ENCODE measurements around the gene CBLB. TPM values are rescaled to one million over a fixed set of nuclear protein-coding genes. Genes with fewer than 3 reads are reported as not detected.
A peak's percentile ranks its signal among the peaks of the same experiment; 100 is the strongest.

Gene CBLB
- total RNA-seq (ENCODE audit: low replicate concordance) = 50.6 and 57.0 TPM in 2 replicates
- long read RNA-seq, partial matches to known transcripts = 7 of 25 reads
- long read RNA-seq, other reads (novel, unspliced or antisense) = 16 of 25 reads

- Mint-ChIP-seq H3K4me3 (peak within 1 kb of the TSS; percentile 94), H3K36me3 (peaks cover 19% of the 10 kb centered on the region), H3K4me1 (ENCODE audit: unreplicated experiment) (peaks cover 28% of the 10 kb centered on the region), H3K27ac (peak within 1 kb of the TSS; percentile 99), H3K9me3 (no peaks in the 10 kb centered on the region), H3K27me3 (no peaks in the 10 kb centered on the region)
- no peak for TF ChIP-seq CTCF (conservative IDR thresholded peaks at IDR 0.05)
- DNase-seq (ENCODE audit: extremely low spot score, unreplicated experiment) = peak; percentile 87
Observed at GRCh38 chr3:105868742-105869530, at the start of gene CBLB. CBLB (minus strand) TSS chr3:105869012; CDS start chr3:105867577, 1,435 bp downstream.

- TF ChIP-seq CTCF (conservative IDR thresholded peaks at IDR 0.05) = no peak
- Mint-ChIP-seq H3K27ac (no peak overlapping the region), H3K27me3 (no peaks in the 10 kb centered on the region), H3K9me3 (peaks cover 17% of the 10 kb centered on the region), H3K36me3 (no peaks in the 10 kb centered on the region), H3K4me1 (ENCODE audit: unreplicated experiment) (no peaks in the 10 kb centered on the region), H3K4me3 (no peak overlapping the region)
- DNase-seq (ENCODE audit: extremely low spot score, unreplicated experiment) = no peak
Observed at GRCh38 chr3:105916767-105917166, 48.0 kb upstream of the CBLB start.

- Mint-ChIP-seq H3K4me1 (ENCODE audit: unreplicated experiment) (no peaks in the 10 kb centered on the region), H3K27me3 (no peaks in the 10 kb centered on the region)
Observed at GRCh38 chr3:105915524-105915923, 46.7 kb upstream of the CBLB start.

GRCh38 chr3:105913616-105914015, 44.8 kb upstream of the CBLB start:
- no peaks in the 10 kb centered on the region for H3K4me1 Mint-ChIP-seq (ENCODE audit: unreplicated experiment)
- no peak for TF ChIP-seq CTCF (conservative IDR thresholded peaks at IDR 0.05)
- no peak overlapping the region for H3K4me3 Mint-ChIP-seq
- H3K27ac Mint-ChIP-seq = no peak overlapping the region
- no peak for DNase-seq (ENCODE audit: extremely low spot score, unreplicated experiment)
- no peaks in the 10 kb centered on the region for H3K27me3 Mint-ChIP-seq
- peaks cover 10% of the 10 kb centered on the region for H3K9me3 Mint-ChIP-seq
- no peaks in the 10 kb centered on the region for H3K36me3 Mint-ChIP-seq

More at GRCh38 chr3:105915524-105915923, 46.7 kb upstream of the CBLB start:
- no peak for TF ChIP-seq CTCF (conservative IDR thresholded peaks at IDR 0.05)
- DNase-seq (ENCODE audit: extremely low spot score, unreplicated experiment) = no peak
- Mint-ChIP-seq H3K36me3 (no peaks in the 10 kb centered on the region), H3K4me3 (no peak overlapping the region), H3K27ac (no peak overlapping the region), H3K9me3 (peaks cover 12% of the 10 kb centered on the region)

GRCh38 chr3:105912891-105913290, 44.1 kb upstream of the CBLB start:
- H3K9me3 Mint-ChIP-seq = peaks cover 8% of the 10 kb centered on the region
- DNase-seq (ENCODE audit: extremely low spot score, unreplicated experiment) = no peak
- TF ChIP-seq CTCF (conservative IDR thresholded peaks at IDR 0.05) = no peak
- H3K36me3 Mint-ChIP-seq = no peaks in the 10 kb centered on the region
- H3K4me1 Mint-ChIP-seq (ENCODE audit: unreplicated experiment) = no peaks in the 10 kb centered on the region
- no peak overlapping the region for H3K4me3 Mint-ChIP-seq
- H3K27me3 Mint-ChIP-seq = no peaks in the 10 kb centered on the region
- H3K27ac Mint-ChIP-seq = no peak overlapping the region
